Measurements from ENCODE around the gene ATP4A. TPM values are rescaled to one million over a fixed set of nuclear protein-coding genes. Genes with fewer than 3 reads are reported as not detected.

ATP4A gene
- polyA plus RNA-seq, 3 donors: 0.11 TPM; not detected in 2

GRCh38 chr19:35571406-35571965, 8.0 kb upstream of the ATP4A start:
- DNase-seq (ENCODE audit: extremely low read depth in 1 of 11, low read depth in 9 of 11, low spot score in 4 of 11): no peak

GRCh38 chr19:35569281-35569781, 5.9 kb upstream of the ATP4A start:
- DNase-seq (ENCODE audit: extremely low read depth in 1 of 11, low read depth in 9 of 11, low spot score in 4 of 11): no peak

GRCh38 chr19:35566738-35567137, 3.3 kb upstream of the ATP4A start:
- no peak for DNase-seq (ENCODE audit: extremely low read depth in 1 of 11, low read depth in 9 of 11, low spot score in 4 of 11)

GRCh38 chr19:35565016-35565856, 1.8 kb upstream of the ATP4A start:
- DNase-seq (ENCODE audit: extremely low read depth in 1 of 11, low read depth in 9 of 11, low spot score in 4 of 11): no peak

- DNase-seq (ENCODE audit: extremely low read depth in 1 of 11, low read depth in 9 of 11, low spot score in 4 of 11): no peak
These were observed 682 bp downstream of the ATP4A start for GRCh38 chr19:35562776-35563175.

GRCh38 chr19:35562336-35562735, 1.1 kb downstream of the ATP4A start:
- DNase-seq (ENCODE audit: extremely low read depth in 1 of 11, low read depth in 9 of 11, low spot score in 4 of 11): no peak

GRCh38 chr19:35561436-35561835, 2.0 kb downstream of the ATP4A start:
- DNase-seq (ENCODE audit: extremely low read depth in 1 of 11, low read depth in 9 of 11, low spot score in 4 of 11): no peak

- DNase-seq (ENCODE audit: extremely low read depth in 1 of 11, low read depth in 9 of 11, low spot score in 4 of 11): no peak
These were observed 2.8 kb downstream of the ATP4A start for GRCh38 chr19:35560677-35561076.

GRCh38 chr19:35560271-35560670, 3.2 kb downstream of the ATP4A start:
- no peak for DNase-seq (ENCODE audit: extremely low read depth in 1 of 11, low read depth in 9 of 11, low spot score in 4 of 11)

- DNase-seq (ENCODE audit: extremely low read depth in 1 of 11, low read depth in 9 of 11, low spot score in 4 of 11): no peak
These were observed 3.7 kb downstream of the ATP4A start for GRCh38 chr19:35559781-35560180.

- DNase-seq (ENCODE audit: extremely low read depth in 1 of 11, low read depth in 9 of 11, low spot score in 4 of 11): no peak
These were observed 4.2 kb downstream of the ATP4A start for GRCh38 chr19:35559281-35559659.

GRCh38 chr19:35558400-35559280, 4.8 kb downstream of the ATP4A start:
- DNase-seq (ENCODE audit: extremely low read depth in 1 of 11, low read depth in 9 of 11, low spot score in 4 of 11): no peak

GRCh38 chr19:35557539-35558399, 5.7 kb downstream of the ATP4A start:
- DNase-seq (ENCODE audit: extremely low read depth in 1 of 11, low read depth in 9 of 11, low spot score in 4 of 11): peak in 7 of 11 donors; percentile 21 to 62 (median 45)

GRCh38 chr19:35556846-35557538, 6.5 kb downstream of the ATP4A start:
- no peak for DNase-seq (ENCODE audit: extremely low read depth in 1 of 11, low read depth in 9 of 11, low spot score in 4 of 11)

- DNase-seq (ENCODE audit: extremely low read depth in 1 of 11, low read depth in 9 of 11, low spot score in 4 of 11): no peak
These were observed 7.3 kb downstream of the ATP4A start for GRCh38 chr19:35556025-35556590.

- no peak for DNase-seq (ENCODE audit: extremely low read depth in 1 of 11, low read depth in 9 of 11, low spot score in 4 of 11)
These were observed 8.0 kb downstream of the ATP4A start for GRCh38 chr19:35555301-35556005.

- no peak for DNase-seq (ENCODE audit: extremely low read depth in 1 of 11, low read depth in 9 of 11, low spot score in 4 of 11)
These were observed 9.4 kb downstream of the ATP4A start for GRCh38 chr19:35554076-35554475.

All from renal cortex interstitium (tissue), 11 donors.